Measurements from ENCODE around the gene TWIST2.

GRCh38 chr2:238879621-238880377 lies 31.9 kb downstream of the TWIST2 start:
- TF ChIP-seq POLR2A (IDR thresholded peaks at IDR 0.05) (no peak), CTCF (IDR thresholded peaks at IDR 0.05) (no peak)

All from prostate gland (tissue), 2 donors.